OCI-LY7 (cell line): ENCODE data around the gene CCDC9. TPM values are rescaled to one million over a fixed set of nuclear protein-coding genes. Genes with fewer than 3 reads are reported as not detected.
A peak's percentile ranks its signal among the peaks of the same experiment; 100 is the strongest.
"Not testable (repeated sequence)": the region's sequence is repeated elsewhere in the genome, so short reads cannot be mapped to it uniquely, and the experiment has no call there.

Source experiments
- BruUV-seq: library from RNA; stranded (reverse); fragments of 400-500 nt; replicated peaks from 2 replicates; lab custom pipeline; 2021; lab: Mats Ljungman, UMichigan
- CTCF ChIA-PET: fragments of 300-600 bp; sonication (Branson Sonifier 250); formaldehyde crosslinking; loops from one replicate; lab custom pipeline; 2022; ENCODE audit warnings: antibody characterized with exemption; ENCODE audit not compliant: unreplicated experiment; lab: Charles Lee
- POLR2A ChIA-PET: fragments of 300-600 bp; sonication (Branson Sonifier 250); formaldehyde crosslinking; loops from one replicate; lab custom pipeline; 2022; ENCODE audit warnings: antibody characterized with exemption; lab: Charles Lee
- DNase-seq: peaks from one replicate; pipeline ENCODE4 v3.0.0-alpha.2; 2015; ENCODE audit warnings: low spot score
- H2AFZ ChIP-seq: fragments of 200-600 bp; sonication (generic), shearing (Covaris generic); 2 replicates; pipeline ENCODE4 v1.6.1; 2014; ENCODE audit warnings: mild to moderate bottlenecking, antibody characterized with exemption, low read length, moderate library complexity
- H3K27ac ChIP-seq: fragments of 200-600 bp; sonication (generic); 2 replicates; pipeline ENCODE4 v1.5.1; 2014; ENCODE audit warnings: mixed run types, low read depth, mild to moderate bottlenecking, moderate library complexity, low read length, inconsistent platforms; ENCODE audit not compliant: poor library complexity, severe bottlenecking
- H3K36me3 ChIP-seq: fragments of 200-600 bp; sonication (generic); 2 replicates; pipeline ENCODE4 v1.6.1; 2014; ENCODE audit warnings: mild to moderate bottlenecking, antibody characterized with exemption, low read length, moderate library complexity, mixed read lengths; ENCODE audit not compliant: insufficient read depth
- H3K4me1 ChIP-seq: fragments of 200-600 bp; sonication (generic); 2 replicates; pipeline ENCODE4 v1.5.1; 2014; ENCODE audit warnings: mild to moderate bottlenecking, low read length; ENCODE audit not compliant: insufficient read depth, poor library complexity, severe bottlenecking
- H3K4me2 ChIP-seq: fragments of 200-600 bp; sonication (generic); 2 replicates; pipeline ENCODE4 v1.6.1; 2014; ENCODE audit warnings: mild to moderate bottlenecking, low read length
- H3K4me3 ChIP-seq: fragments of 200-600 bp; sonication (generic); 2 replicates; pipeline ENCODE4 v1.5.1; 2014; ENCODE audit warnings: mild to moderate bottlenecking, low read depth, low read length; ENCODE audit not compliant: poor library complexity, severe bottlenecking
- H3K79me2 ChIP-seq: fragments of 200-600 bp; sonication (generic); 2 replicates; pipeline ENCODE4 v1.6.1; 2016; ENCODE audit warnings: low read depth, mild to moderate bottlenecking, low read length, moderate library complexity, mixed read lengths; ENCODE audit not compliant: insufficient read depth
- H3K9me2 ChIP-seq: fragments of 200-600 bp; sonication (generic); 2 replicates; pipeline ENCODE4 v1.6.1; 2016; ENCODE audit warnings: mild to moderate bottlenecking, low read length, mixed read lengths; ENCODE audit not compliant: insufficient read depth
- H3K9me3 ChIP-seq: fragments of 200-600 bp; sonication (generic); 2 replicates; pipeline ENCODE4 v1.6.1; 2014; ENCODE audit warnings: mild to moderate bottlenecking, mixed run types, low read length, mixed read lengths
- H4K20me1 ChIP-seq: fragments of 200-600 bp; sonication (generic); 2 replicates; pipeline ENCODE4 v1.6.1; 2014; ENCODE audit warnings: mild to moderate bottlenecking, antibody characterized with exemption, low read length, moderate library complexity, mixed read lengths; ENCODE audit not compliant: insufficient read depth
- EZH2phosphoT487 ChIP-seq: fragments of 200-600 bp; sonication (generic); IDR thresholded peaks from 2 replicates; pipeline ENCODE4 v1.6.1; 2018; ENCODE audit warnings: low read depth, borderline replicate concordance, mild to moderate bottlenecking, mixed run types, antibody characterized with exemption, low read length, moderate library complexity, mixed read lengths
- intact Hi-C: fragments of 100-400 bp; cut with micrococcal nuclease; formaldehyde crosslinking; loops from one replicate; pipeline ENCODE4 v1.10.0; 2022; ENCODE audit not compliant: unreplicated experiment
- total RNA-seq, 2 experiments: library from RNA; depleted of rRNA in 1 of 2; stranded (reverse); fragments of >200 nt in 1 of 2; shearing (Covaris generic) in 1 of 2; gene quantifications; 2 replicates each; pipeline ENCODE4 v1.2.3, GENCODE V29; 2014 to 2022
- TF ChIP-seq, protein P1 (sequence below): fragments of 200-600 bp; sonication (generic); conservative IDR thresholded peaks from 2 replicates; pipeline ENCODE4 v1.5.1; 2014; ENCODE audit warnings: mild to moderate bottlenecking, antibody characterized with exemption, low read length, moderate library complexity, mixed read lengths

Gene CCDC9
- total RNA-seq, 2 experiments from 2014 or later, result 7.9 to 19.7 TPM

GRCh38 chr19:47275791-47276461, 19.6 kb downstream of the CCDC9 start:
- H3K27ac ChIP-seq, result no peak overlapping the region
- H3K9me3 ChIP-seq, result no peaks in the 10 kb centered on the region
- H3K4me2 ChIP-seq, result peak overlapping the region; percentile 84
- no peaks in the 10 kb centered on the region for H3K79me2 ChIP-seq
- no peak overlapping the region for H3K4me3 ChIP-seq
- TF ChIP-seq EZH2phosphoT487, result no peak
- TF ChIP-seq, protein P1, sequence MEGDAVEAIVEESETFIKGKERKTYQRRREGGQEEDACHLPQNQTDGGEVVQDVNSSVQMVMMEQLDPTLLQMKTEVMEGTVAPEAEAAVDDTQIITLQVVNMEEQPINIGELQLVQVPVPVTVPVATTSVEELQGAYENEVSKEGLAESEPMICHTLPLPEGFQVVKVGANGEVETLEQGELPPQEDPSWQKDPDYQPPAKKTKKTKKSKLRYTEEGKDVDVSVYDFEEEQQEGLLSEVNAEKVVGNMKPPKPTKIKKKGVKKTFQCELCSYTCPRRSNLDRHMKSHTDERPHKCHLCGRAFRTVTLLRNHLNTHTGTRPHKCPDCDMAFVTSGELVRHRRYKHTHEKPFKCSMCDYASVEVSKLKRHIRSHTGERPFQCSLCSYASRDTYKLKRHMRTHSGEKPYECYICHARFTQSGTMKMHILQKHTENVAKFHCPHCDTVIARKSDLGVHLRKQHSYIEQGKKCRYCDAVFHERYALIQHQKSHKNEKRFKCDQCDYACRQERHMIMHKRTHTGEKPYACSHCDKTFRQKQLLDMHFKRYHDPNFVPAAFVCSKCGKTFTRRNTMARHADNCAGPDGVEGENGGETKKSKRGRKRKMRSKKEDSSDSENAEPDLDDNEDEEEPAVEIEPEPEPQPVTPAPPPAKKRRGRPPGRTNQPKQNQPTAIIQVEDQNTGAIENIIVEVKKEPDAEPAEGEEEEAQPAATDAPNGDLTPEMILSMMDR, result no peak
- POLR2A ChIA-PET, result interaction anchor here (1.6 kb wide), 1 partner anchor 11 kb away, joined by 4 read pairs; no protein-coding TSS in a partner anchor
- peaks cover 21% of the 10 kb centered on the region; the same call in 1 of the 2 replicates for H3K36me3 ChIP-seq
- CTCF ChIA-PET, result interaction anchor here (0.6 kb wide), 1 partner anchor 20 kb away, joined by 3 read pairs; no protein-coding TSS in a partner anchor
- intact Hi-C loops, result no loop called here
- BruUV-seq, result no TSS peak
- no peaks in the 10 kb centered on the region for H4K20me1 ChIP-seq
- DNase-seq, result no peak
- H2AFZ ChIP-seq, result no peak overlapping the region
- no peaks in the 10 kb centered on the region for H3K9me2 ChIP-seq
- H3K4me1 ChIP-seq, result peaks cover 21% of the 10 kb centered on the region

DNA sequence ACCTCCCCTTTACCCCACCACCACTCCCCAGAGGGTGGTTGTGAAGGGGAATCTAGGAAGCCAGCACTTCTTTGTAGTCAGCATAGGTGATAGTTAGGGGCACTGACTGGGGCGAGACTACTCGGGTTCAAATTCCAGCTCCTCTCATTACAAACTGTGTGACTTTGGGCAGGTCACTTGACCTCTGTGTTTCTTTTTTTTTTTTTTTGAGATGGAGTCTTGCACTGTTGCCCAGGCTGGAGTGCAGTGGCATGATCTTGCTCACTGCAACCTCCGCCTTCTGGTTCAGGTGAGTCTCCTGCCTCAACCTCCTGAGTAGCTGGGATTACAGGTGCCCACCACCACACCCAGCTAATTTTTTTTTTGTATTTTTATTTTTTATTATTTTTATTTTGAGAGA, 20.2 kb downstream of the CCDC9 start:
- H2AFZ ChIP-seq, BruUV-seq, H3K9me3 ChIP-seq, H3K9me2 ChIP-seq, H3K4me2 ChIP-seq, H3K79me2 ChIP-seq, H3K4me3 ChIP-seq, H3K27ac ChIP-seq, H4K20me1 ChIP-seq, DNase-seq, intact Hi-C loops: not testable (repeated sequence)
- H3K36me3 ChIP-seq, result peaks cover 15% of the 10 kb centered on the region; the same call in 1 of the 2 replicates
- H3K4me1 ChIP-seq, result peaks cover 21% of the 10 kb centered on the region
- ChIA-PET POLR2A (interaction anchor here (1.6 kb wide), 1 partner anchor 10 kb away, joined by 4 read pairs; no protein-coding TSS in a partner anchor), CTCF (interaction anchor here (0.6 kb wide), 1 partner anchor 21 kb away, joined by 3 read pairs; no protein-coding TSS in a partner anchor)

DNA sequence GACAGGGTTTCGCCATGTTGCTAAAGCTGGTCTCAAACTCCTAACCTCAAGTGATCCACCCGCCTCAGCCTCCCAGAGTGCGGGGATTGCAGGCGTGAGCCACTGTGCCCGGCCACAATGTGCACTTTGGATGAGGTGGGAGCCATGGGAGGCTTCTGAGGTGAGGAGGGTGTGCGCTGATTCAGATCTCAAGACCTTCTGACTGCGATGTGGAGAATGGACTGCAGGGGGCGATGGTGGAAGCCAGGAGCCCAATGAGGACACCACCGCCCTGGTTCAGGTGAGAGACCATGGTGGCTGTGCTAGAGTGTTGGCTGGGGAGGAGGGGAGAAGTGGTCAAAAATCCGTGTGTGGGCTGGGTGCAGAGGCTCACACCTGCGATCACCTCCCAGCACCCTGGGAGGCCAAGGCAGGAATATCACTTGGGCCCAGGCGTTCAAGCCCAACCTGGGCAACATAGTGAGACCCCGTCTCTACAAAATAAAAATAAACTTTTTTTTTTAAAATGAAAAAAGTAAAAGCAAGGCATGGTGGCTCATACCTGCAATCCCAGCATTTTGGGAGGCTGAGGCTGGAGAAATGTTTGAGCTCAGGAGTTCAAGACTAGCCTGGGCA, 24.0 kb downstream of the CCDC9 start:
- no peaks in the 10 kb centered on the region for H3K9me2 ChIP-seq
- H3K4me2 ChIP-seq, result no peak overlapping the region
- POLR2A ChIA-PET, result no interaction called here
- peak; percentile 49 for DNase-seq
- no peak overlapping the region for H3K4me3 ChIP-seq
- H3K9me3 ChIP-seq, result no peaks in the 10 kb centered on the region
- intact Hi-C loops, result no loop called here
- H3K4me1 ChIP-seq, result peaks cover 17% of the 10 kb centered on the region
- H4K20me1 ChIP-seq, result no peaks in the 10 kb centered on the region
- CTCF ChIA-PET, result no interaction called here
- H3K79me2 ChIP-seq, result no peaks in the 10 kb centered on the region
- TF ChIP-seq, protein P1, result peak; percentile 70
- no peak for TF ChIP-seq EZH2phosphoT487
- no peak overlapping the region for H2AFZ ChIP-seq
- no peak overlapping the region for H3K27ac ChIP-seq
- H3K36me3 ChIP-seq, result peaks cover 17% of the 10 kb centered on the region; the same call in 1 of the 2 replicates
- no TSS peak for BruUV-seq
